ENCODE measurements around the gene SH3RF3.
"Not testable (repeated sequence)": the region's sequence is repeated elsewhere in the genome, so short reads cannot be mapped to it uniquely, and the experiment has no call there.

The SH3RF3 gene

GRCh38 chr2:109222825-109223471 lies 93.9 kb downstream of the SH3RF3 start:
- DNase-seq = no peak

- no peak for DNase-seq
These were observed 94.5 kb downstream of the SH3RF3 start for GRCh38 chr2:109223490-109223889.

GRCh38 chr2:109224341-109224740 lies 95.3 kb downstream of the SH3RF3 start:
- DNase-seq = not testable (repeated sequence)

- DNase-seq = no peak
These were observed 96.3 kb downstream of the SH3RF3 start for GRCh38 chr2:109225170-109225782.

- DNase-seq = no peak
These were observed 97.1 kb downstream of the SH3RF3 start for GRCh38 chr2:109226128-109226527.

GRCh38 chr2:109226622-109227021 lies 97.6 kb downstream of the SH3RF3 start:
- no peak for DNase-seq

GRCh38 chr2:109229094-109229675 lies 100.2 kb downstream of the SH3RF3 start:
- no peak for DNase-seq

GRCh38 chr2:109230941-109231420 lies 102.0 kb downstream of the SH3RF3 start:
- no peak for DNase-seq

- DNase-seq = no peak
These were observed 102.4 kb downstream of the SH3RF3 start for GRCh38 chr2:109231428-109231827.

- DNase-seq = no peak
These were observed 103.1 kb downstream of the SH3RF3 start for GRCh38 chr2:109231996-109232705.

- no peak for DNase-seq
These were observed 103.9 kb downstream of the SH3RF3 start for GRCh38 chr2:109232909-109233308.

GRCh38 chr2:109233643-109234042 lies 104.6 kb downstream of the SH3RF3 start:
- no peak for DNase-seq

- no peak for DNase-seq
These were observed 105.3 kb downstream of the SH3RF3 start for GRCh38 chr2:109234355-109234754.

GRCh38 chr2:109236147-109236546 lies 107.1 kb downstream of the SH3RF3 start:
- DNase-seq = no peak

- DNase-seq = no peak
These were observed 108.8 kb downstream of the SH3RF3 start for GRCh38 chr2:109237792-109238191.

GRCh38 chr2:109238580-109238979 lies 109.6 kb downstream of the SH3RF3 start:
- no peak for DNase-seq

- DNase-seq = no peak
These were observed 110.7 kb downstream of the SH3RF3 start for GRCh38 chr2:109239720-109240119.

- no peak for DNase-seq
These were observed 113.2 kb downstream of the SH3RF3 start for GRCh38 chr2:109242210-109242653.

- no peak for DNase-seq
These were observed 113.8 kb downstream of the SH3RF3 start for GRCh38 chr2:109242654-109243331.

- no peak for DNase-seq
These were observed 114.7 kb downstream of the SH3RF3 start for GRCh38 chr2:109243526-109244303.

GRCh38 chr2:109244304-109244582 lies 115.2 kb downstream of the SH3RF3 start:
- no peak for DNase-seq

GRCh38 chr2:109244750-109245382 lies 115.9 kb downstream of the SH3RF3 start:
- no peak for DNase-seq

Data from NCI-H748 treated with DMSO at 0.1 percent for 48 hours (cell line).